GM12892 (cell line): ENCODE results near the gene ERVW-1.

Source experiments
- POLR2A ChIP-seq: IDR thresholded peaks from 2 replicates; pipeline ENCODE4 v1.6.1; 2011; ENCODE audit warnings: low read depth, low read length, control low read depth
- TAF1 ChIP-seq: IDR thresholded peaks from 2 replicates; pipeline ENCODE4 v1.6.1; 2011; ENCODE audit warnings: low read depth, mild to moderate bottlenecking, control low read depth, low read length, borderline replicate concordance

- no peak for TF ChIP-seq POLR2A
- TF ChIP-seq TAF1 = no peak
Observed at GRCh38 chr7:92485974-92486373, 8.2 kb upstream of the ERVW-1 start.
